Psoas muscle (tissue), 8 donors: ENCODE measurements around the gene CCDC60. TPM values are rescaled to one million over a fixed set of nuclear protein-coding genes. Genes with fewer than 3 reads are reported as not detected.

Source experiments
- ATAC-seq, 4 donors: fragments of 200-7000 bp; cut with Tn5 transposase; one replicate each; pipeline ENCODE4 v1.9.1; 2020; ENCODE audit warnings: moderate library complexity in 3 of 4, mild to moderate bottlenecking in 2 of 4
- DNase-seq, 2 donors: peaks; one replicate each; pipeline ENCODE4 v3.0.0-alpha.2; 2020
- H3K27ac ChIP-seq: fragments of 200-600 bp; one replicate; pipeline ENCODE4 v1.8.0; 2022
- H3K27me3 ChIP-seq, 3 donors: fragments of 200-600 bp in 1 of 3; one replicate each; pipeline versions ENCODE4 v1.6.1 to v1.8.0; 2013 to 2022; ENCODE audit warnings: low read length in 2 of 3, mild to moderate bottlenecking in 2 of 3, moderate library complexity in 1 of 3; ENCODE audit not compliant: insufficient read depth in 3 of 3
- H3K36me3 ChIP-seq, 2 donors: fragments of 200-600 bp in 1 of 2; one replicate each; pipeline versions ENCODE4 v1.6.1 to v1.8.0; 2013 to 2022; ENCODE audit warnings: low read depth in 1 of 2, mild to moderate bottlenecking in 1 of 2, moderate library complexity in 1 of 2; ENCODE audit not compliant: insufficient read depth in 1 of 2
- H3K4me1 ChIP-seq: fragments of 200-600 bp; one replicate; pipeline ENCODE4 v1.8.0; 2022
- H3K4me3 ChIP-seq: fragments of 200-600 bp; one replicate; pipeline ENCODE4 v1.8.0; 2022; ENCODE audit warnings: mild to moderate bottlenecking
- H3K9me3 ChIP-seq: fragments of 200-600 bp; one replicate; pipeline ENCODE4 v1.8.0; 2022
- CTCF ChIP-seq: fragments of 200-600 bp; IDR thresholded peaks from one replicate; pipeline ENCODE4 v1.8.0; 2022; ENCODE audit warnings: antibody characterized with exemption
- WGBS, 3 donors: extraction: QIAGEN DNeasy Blood & Tissue Kit; methylation state at CpG; one replicate each; pipeline versions ENCODE4 v1.1.6 to v1.1.7; 2013; 5-methylcytosine and 5-hydroxymethylcytosine counted together
- intact Hi-C, 2 donors: fragments of 100-400 bp; cut with DNase I; formaldehyde crosslinking; loops; one replicate each; pipeline versions ENCODE4 v1.11.0 to v1.14.2; 2022
- polyA plus RNA-seq, 3 donors: library from polyadenylated mRNA; stranded (reverse); fragments of 200-250 nt; gene quantifications; one replicate each; pipeline ENCODE4 v1.2.3, GENCODE V29; 2013
- total RNA-seq, 4 donors: library from RNA; stranded (reverse); fragmentation: NEBNext Ultra II Directional in 2 of 4; extraction: Animal tissue kit (Norgen Biotek cat#: 25700) in 2 of 4; gene quantifications; one replicate each; pipeline versions ENCODE4 v1.2.1 to v1.2.4, GENCODE V29; 2021 to 2023
- donor health status: healthy with polysubstance abuse.
- donor health status: DM: no; HTN: no; CAD: no; lungs with moderate emphysema.
- donor health status: Bipolar disorder and iron deficiency.
- donor health status: healthy.
- donor health status: DM: yes; HTN: yes; CAD: no.
- donor health status: DM: no; HTN: no; CAD: no.
- donor health status: DM: no; HTN: no; CAD: no.
- donor health status: DM: yes; HTN: yes; CAD: no.

Gene CCDC60
- total and polyA plus RNA-seq, 7 donors, result not detected

- Histone ChIP-seq H3K4me1 (no peaks in the 10 kb centered on the region), H3K27ac (no peak overlapping the region), H3K36me3 (no peaks in the 10 kb centered on the region), H3K9me3 (no peaks in the 10 kb centered on the region), H3K4me3 (no peak overlapping the region), H3K27me3 (peaks cover 0 to 13% (median 3%) of the 10 kb centered on the region in 3 donors)
- no peak for TF ChIP-seq CTCF
- ATAC-seq, result no peak
- intact Hi-C loops, result no loop called here
- no peak for DNase-seq
- 66 to 74% (median 70%) methylated on average over 4 of the region's 4 CpGs for WGBS, 3 donors
Measured at GRCh38 chr12:119406811-119407210, 72.3 kb downstream of the CCDC60 start.

GRCh38 chr12:119409043-119409442 lies 74.5 kb downstream of the CCDC60 start:
- ATAC-seq, result no peak
- DNase-seq, result no peak
- peaks cover 0 to 13% (median 3%) of the 10 kb centered on the region in 3 donors for H3K27me3 ChIP-seq
- TF ChIP-seq CTCF, result no peak
- H3K4me1 ChIP-seq, result peaks cover 4% of the 10 kb centered on the region
- H3K27ac ChIP-seq, result no peak overlapping the region
- no peaks in the 10 kb centered on the region for H3K36me3 ChIP-seq
- 79 to 95% (median 91%) methylated on average over 4 of the region's 4 CpGs for WGBS, 3 donors
- intact Hi-C loops, result no loop called here
- H3K9me3 ChIP-seq, result no peaks in the 10 kb centered on the region
- no peak overlapping the region for H3K4me3 ChIP-seq

GRCh38 chr12:119410396-119410795 lies 75.9 kb downstream of the CCDC60 start:
- no peak overlapping the region for H3K27ac ChIP-seq
- DNase-seq (no peak), ATAC-seq (no peak)
- H3K36me3 ChIP-seq, result no peaks in the 10 kb centered on the region
- intact Hi-C loops, result loop anchor here (10.0 kb wide), 2 partner anchors 206 to 436 kb away; no protein-coding TSS in a partner anchor
- peaks cover 4% of the 10 kb centered on the region for H3K4me1 ChIP-seq
- WGBS, 3 donors, result 76 to 80% (median 80%) methylated on average over 5 of the region's 5 CpGs
- H3K9me3 ChIP-seq, result no peaks in the 10 kb centered on the region
- no peak overlapping the region for H3K4me3 ChIP-seq
- H3K27me3 ChIP-seq, result peaks cover 0 to 6% (median 0%) of the 10 kb centered on the region in 3 donors
- TF ChIP-seq CTCF, result no peak

GRCh38 chr12:119412306-119412705 lies 77.8 kb downstream of the CCDC60 start:
- ATAC-seq (no peak), DNase-seq (no peak)
- H3K9me3 ChIP-seq, result no peaks in the 10 kb centered on the region
- intact Hi-C loops, result loop anchor here (2.0 to 10.0 kb wide), 3 partner anchors 208 to 438 kb away; no protein-coding TSS in a partner anchor
- H3K4me3 ChIP-seq, result no peak overlapping the region
- no peak overlapping the region for H3K27ac ChIP-seq
- 58 to 69% (median 59%) methylated on average over 4 of the region's 4 CpGs for WGBS, 3 donors
- H3K4me1 ChIP-seq, result peaks cover 4% of the 10 kb centered on the region
- H3K27me3 ChIP-seq, result no peaks in the 10 kb centered on the region
- no peak for TF ChIP-seq CTCF
- no peaks in the 10 kb centered on the region for H3K36me3 ChIP-seq
